ENCODE measurements around the gene CAMSAP2. TPM values are rescaled to one million over a fixed set of nuclear protein-coding genes. Genes with fewer than 3 reads are reported as not detected.
A peak's percentile ranks its signal among the peaks of the same experiment; 100 is the strongest.

Gene CAMSAP2
- total and polyA plus RNA-seq, 2 of the 8 experiments (the other 6 are each of a cell fraction or from before 2014, with no cell fraction given), result 4.2 to 27.6 TPM

GRCh38 chr1:200897259-200897658 is 158.6 kb downstream of the CAMSAP2 start:
- Histone ChIP-seq H3K23ac (ENCODE audit: insufficient read length) (no peak overlapping the region), H3K79me2 (ENCODE audit: control insufficient read depth in 1 of 2, insufficient read depth in 2 of 2, low read length in 2 of 2) (peaks cover 3 to 56% of the 10 kb centered on the region in 2 experiments), H3K9ac (replicated peaks in 1 of 4; ENCODE audit: extremely low read depth in 1 of 4, low read depth in 3 of 4, low read length in 3 of 4) (no peak overlapping the region), H3K56ac (replicated peaks; ENCODE audit: insufficient read length, low read depth, low read length) (no peak overlapping the region), H3K14ac (ENCODE audit: insufficient read length) (no peak overlapping the region), H3K79me1 (ENCODE audit: low read depth, low read length) (peaks cover 25% of the 10 kb centered on the region), H2BK20ac (ENCODE audit: low read length) (no peak overlapping the region), H2AK5ac (ENCODE audit: low read depth, low read length) (no peak overlapping the region), H3K27ac (ENCODE audit: low read depth, low read length) (no peak overlapping the region), H2BK12ac (ENCODE audit: low read depth, low read length) (no peak overlapping the region), H3K23me2 (ENCODE audit: low read depth, low read length) (peaks cover 2% of the 10 kb centered on the region), H4K8ac (ENCODE audit: extremely low read depth, insufficient read depth, low read length) (no peak overlapping the region; the same call in 1 of the 2 replicates), H3K9me3 (ENCODE audit: insufficient read depth in 2 of 2, low read depth in 1 of 2, low read length in 1 of 2) (no peaks in the 10 kb centered on the region), H3K27me3 (replicated peaks in 1 of 4; ENCODE audit: control insufficient read depth in 3 of 4, extremely low read depth in 1 of 4, insufficient read depth in 3 of 4, low read length in 3 of 4) (no peaks in the 10 kb centered on the region), H4K5ac (ENCODE audit: insufficient read length, low read depth, low read length) (no peak overlapping the region), H3K36me3 (ENCODE audit: control insufficient read depth in 2 of 4, insufficient read depth in 4 of 4, low read length in 3 of 4) (peaks cover 7 to 44% (median 28%) of the 10 kb centered on the region in 4 experiments; a peak in 7 of 8 replicates), H3K4me3 (ENCODE audit: extremely low read depth in 1 of 4, insufficient read depth in 2 of 4, low read depth in 3 of 4, low read length in 4 of 4) (no peak overlapping the region), H3K4ac (replicated peaks; ENCODE audit: insufficient read length, low read depth, low read length) (no peak overlapping the region), H2BK5ac (ENCODE audit: low read depth, low read length) (peak overlapping the region; percentile 52; the same call in 1 of the 2 replicates), H3K18ac (ENCODE audit: extremely low read depth, low read length) (no peak overlapping the region), H2AFZ (ENCODE audit: low read length) (no peak overlapping the region), H4K20me1 (replicated peaks in 1 of 2; ENCODE audit: control insufficient read depth in 1 of 2, insufficient read depth in 2 of 2, low read length in 2 of 2) (peaks cover 9 to 17% of the 10 kb centered on the region in 2 experiments), H4K91ac (replicated peaks; ENCODE audit: insufficient read length, low read length) (no peak overlapping the region), H2BK15ac (ENCODE audit: low read length) (no peak overlapping the region; the same call in 1 of the 2 replicates), H3K4me2 (ENCODE audit: insufficient read depth in 1 of 2, low read depth in 2 of 2, low read length in 2 of 2) (no peak overlapping the region), H2BK120ac (replicated peaks; ENCODE audit: low read depth, low read length) (no peak overlapping the region), H3K4me1 (replicated peaks in 1 of 4; ENCODE audit: control insufficient read depth in 3 of 4, insufficient read depth in 4 of 4, low read length in 3 of 4) (peaks cover 13 to 39% (median 30%) of the 10 kb centered on the region in 4 experiments)
- ChIA-PET POLR2A (ENCODE audit: partially characterized antibody) (interaction anchor here (0.8 to 11.2 kb wide), 6 partner anchors 9 to 35 kb away, joined by 3 to 208 read pairs (median 4); no protein-coding TSS in a partner anchor), CTCF (ENCODE audit: partially characterized antibody) (interaction anchor here (0.9 to 2.4 kb wide), 4 partner anchors 11 to 19 kb away, joined by 3 to 11 read pairs (median 6); no protein-coding TSS in a partner anchor)
- 81% methylated on average over 5 of the region's 5 CpGs; no CpG with 5 or more reads in 1 of the 2 experiments for WGBS, 2 experiments (ENCODE audit: extremely low coverage in 1 of 2, insufficient coverage in 1 of 2, insufficient read length in 1 of 2, insufficient replicate concordance in 2 of 2, low coverage in 1 of 2, low lambda C conversion rate in 2 of 2, missing lambda C conversion rate in 1 of 2)
- no peak for DNase-seq (ENCODE audit: low read depth in 1 of 2, low spot score in 2 of 2)
- no peak for FAIRE-seq
- TF ChIP-seq RNF2 (IDR thresholded peaks at IDR 0.05; ENCODE audit: borderline replicate concordance, low read depth, low read length, missing control alignments, poor library complexity, severe bottlenecking), result no peak
- no peak for TF ChIP-seq TEAD4 (IDR thresholded peaks at IDR 0.05; ENCODE audit: low read depth, low read length)
- no peak for TF ChIP-seq JUN (IDR thresholded peaks at IDR 0.05; ENCODE audit: low read depth, low read length)
- no peak for TF ChIP-seq CHD2 (IDR thresholded peaks at IDR 0.05; ENCODE audit: low read length)
- no peak for TF ChIP-seq POLR2A (IDR thresholded peaks at IDR 0.05; ENCODE audit: control extremely low read depth in 1 of 2, low read depth in 2 of 2, low read length in 2 of 2)
- no peak for TF ChIP-seq NRF1 (IDR thresholded peaks at IDR 0.05; ENCODE audit: low read depth, low read length)
- TF ChIP-seq TAF1 (IDR thresholded peaks at IDR 0.05; ENCODE audit: low read depth, low read length), result no peak
- TF ChIP-seq CBX5 (IDR thresholded peaks at IDR 0.05; ENCODE audit: low read depth, low read length), result no peak
- TF ChIP-seq MAFK (IDR thresholded peaks at IDR 0.05; ENCODE audit: low read depth, low read length), result no peak
- no peak for TF ChIP-seq ATF2 (IDR thresholded peaks at IDR 0.05; ENCODE audit: low read length)
- no peak for TF ChIP-seq SP2 (IDR thresholded peaks at IDR 0.05; ENCODE audit: low read length)
- no peak for TF ChIP-seq EZH2 (IDR thresholded peaks at IDR 0.05; ENCODE audit: low read depth, low read length, severe bottlenecking)
- TF ChIP-seq TBP (IDR thresholded peaks at IDR 0.05; ENCODE audit: low read depth, low read length), result no peak
